GM18508 (cell line): ENCODE measurements around the gene ACSF3.
"Not testable (repeated sequence)": the region's sequence is repeated elsewhere in the genome, so short reads cannot be mapped to it uniquely, and the experiment has no call there.

Experiments
- ATAC-seq: cut with Tn5 transposase; IDR thresholded peaks from one replicate; pipeline ENCODE4 v1.9.1; 2021; ENCODE audit warnings: moderate number of reproducible peaks; ENCODE audit not compliant: insufficient read depth, unreplicated experiment

The ACSF3 gene

DNA sequence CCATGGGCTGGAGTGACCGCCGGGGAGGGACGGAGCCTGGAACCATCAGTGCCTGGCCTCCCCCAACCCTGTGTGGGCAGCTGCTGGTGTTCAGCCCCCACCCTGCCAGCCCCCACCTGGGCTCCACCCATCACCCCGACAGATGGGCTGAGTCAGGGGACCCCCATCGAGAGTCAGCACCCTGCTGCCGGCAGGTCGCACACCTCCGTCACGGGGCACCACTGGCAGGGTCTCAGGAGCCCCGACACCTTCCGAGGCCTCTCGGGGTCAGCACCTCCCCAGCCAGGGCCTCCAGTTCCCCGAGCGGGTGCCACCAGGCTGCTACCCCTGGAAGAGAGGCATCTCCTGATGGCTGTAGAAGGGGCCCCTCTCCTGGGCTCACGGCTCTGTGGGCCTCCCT is 38.3 kb upstream of the ACSF3 start:
- no peak for ATAC-seq

DNA sequence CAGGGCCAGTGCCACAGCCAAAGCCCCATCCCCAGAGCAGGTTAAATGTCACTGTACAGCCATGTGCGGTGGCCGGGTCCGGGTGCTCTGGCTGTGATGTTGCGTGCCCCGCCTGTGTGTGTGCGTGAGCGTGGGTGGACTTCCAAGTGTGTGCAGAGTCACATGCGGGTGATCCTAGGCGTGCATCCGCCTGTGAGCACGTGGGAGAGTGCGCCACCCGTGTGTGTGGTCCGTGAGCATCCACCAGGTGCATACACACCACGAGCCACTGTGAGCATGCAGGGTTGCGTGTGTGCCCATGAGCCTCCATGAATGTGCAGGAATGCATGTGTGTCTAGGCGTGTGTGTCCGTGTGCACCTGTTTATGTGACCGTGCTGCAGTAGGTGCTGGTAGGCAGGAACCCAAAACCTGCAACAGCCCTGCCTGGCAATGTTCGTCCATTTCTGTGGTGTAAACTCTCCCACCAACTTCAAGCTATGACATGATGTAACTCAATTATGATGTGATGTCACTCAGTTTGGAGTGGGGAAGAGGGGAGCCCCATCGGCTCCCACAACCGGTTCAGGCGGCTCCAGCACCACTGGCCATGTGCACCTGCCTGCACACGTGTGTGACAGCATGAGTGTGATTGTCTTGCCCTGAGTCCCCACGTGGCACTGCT is 37.6 kb upstream of the ACSF3 start:
- ATAC-seq: no peak

DNA sequence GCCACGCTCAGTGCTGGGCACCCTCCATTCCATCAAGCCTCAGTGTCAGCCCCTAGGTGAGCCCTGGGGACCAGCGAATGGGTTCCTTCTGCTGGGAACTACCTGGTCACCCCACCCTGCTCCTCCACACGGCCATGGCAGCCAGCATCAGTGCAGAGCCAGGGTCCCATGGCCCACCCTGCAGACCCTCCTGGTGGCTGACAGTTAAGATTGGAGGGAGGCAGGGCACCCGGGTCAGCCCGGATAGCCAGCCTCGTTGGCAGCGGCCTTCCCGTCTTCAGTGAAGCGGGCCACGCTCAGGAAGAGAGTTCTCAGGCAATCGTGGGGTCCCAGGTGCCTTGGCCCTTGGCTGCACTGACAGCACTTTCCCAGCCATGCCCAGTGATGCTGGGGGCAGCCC is 37.1 kb upstream of the ACSF3 start:
- ATAC-seq: no peak

- ATAC-seq: no peak
Measured at GRCh38 chr16:89057738-89058137, 35.9 kb upstream of the ACSF3 start.

DNA sequence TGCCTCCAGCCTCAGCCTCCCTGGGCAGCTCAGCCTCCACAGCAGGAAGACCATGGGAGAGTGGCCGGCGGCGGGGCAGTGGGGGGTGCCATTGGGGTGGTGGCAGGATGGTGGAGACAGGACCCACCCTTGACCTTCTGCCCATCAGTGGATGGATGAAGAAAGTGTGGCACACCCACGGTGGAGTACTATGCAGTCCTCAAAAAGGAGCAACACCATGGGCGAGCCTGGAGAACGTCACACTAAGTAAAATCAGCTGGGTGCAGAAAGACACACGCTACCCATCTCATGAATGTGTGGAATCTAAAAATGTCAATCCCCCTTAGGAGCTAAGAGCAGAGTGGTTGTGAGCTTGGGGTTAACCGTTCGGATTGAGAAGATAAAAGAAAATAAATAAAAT is 34.8 kb upstream of the ACSF3 start:
- no peak for ATAC-seq

- ATAC-seq: no peak
Measured at GRCh38 chr16:89060207-89060794, 33.4 kb upstream of the ACSF3 start.

- ATAC-seq: no peak
Measured at GRCh38 chr16:89061086-89061485, 32.6 kb upstream of the ACSF3 start.

DNA sequence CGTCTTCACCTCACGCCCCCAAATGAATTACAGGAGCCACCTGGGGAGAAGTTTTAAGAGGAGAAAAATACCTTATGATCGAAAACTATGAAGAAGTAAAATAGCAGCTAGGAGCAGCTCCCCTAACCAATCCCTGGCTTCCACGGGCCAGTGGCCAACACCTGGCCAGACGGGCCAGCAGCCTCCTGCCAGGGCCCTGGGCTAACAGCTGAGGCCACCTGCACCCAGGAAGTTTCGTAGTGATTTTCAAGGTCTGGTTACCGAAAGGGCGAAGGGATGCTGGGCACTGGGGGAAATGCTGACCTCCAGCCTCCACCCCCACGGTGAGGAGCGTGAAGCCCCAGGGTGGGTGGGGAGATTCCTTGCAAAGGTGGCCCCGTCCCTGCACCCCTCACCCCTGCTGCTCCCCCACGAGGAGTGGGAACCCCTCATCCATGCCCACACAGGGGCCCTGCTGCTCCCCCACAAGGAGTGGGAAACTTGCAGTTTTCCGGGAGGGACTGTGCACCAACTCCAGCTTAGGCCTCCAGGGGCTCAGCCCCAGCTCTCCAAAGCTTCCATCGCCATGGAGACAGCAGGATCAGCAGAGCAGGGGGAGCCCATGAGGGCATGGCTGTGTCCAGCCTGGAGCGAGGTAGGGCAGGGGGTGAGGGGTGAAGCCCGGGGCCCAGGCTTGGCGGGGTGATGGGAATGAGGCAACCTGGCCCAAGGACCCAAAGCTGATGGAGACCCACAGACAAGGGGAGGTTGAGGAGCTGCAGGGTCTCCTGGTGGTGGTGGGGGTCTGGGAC is 31.9 kb upstream of the ACSF3 start:
- no peak for ATAC-seq

- ATAC-seq: no peak
Measured at GRCh38 chr16:89062389-89063345, 31.0 kb upstream of the ACSF3 start.

- no peak for ATAC-seq
Measured at GRCh38 chr16:89063768-89064320, 29.8 kb upstream of the ACSF3 start.

- ATAC-seq: no peak
Measured at GRCh38 chr16:89064606-89065457, 28.8 kb upstream of the ACSF3 start.

DNA sequence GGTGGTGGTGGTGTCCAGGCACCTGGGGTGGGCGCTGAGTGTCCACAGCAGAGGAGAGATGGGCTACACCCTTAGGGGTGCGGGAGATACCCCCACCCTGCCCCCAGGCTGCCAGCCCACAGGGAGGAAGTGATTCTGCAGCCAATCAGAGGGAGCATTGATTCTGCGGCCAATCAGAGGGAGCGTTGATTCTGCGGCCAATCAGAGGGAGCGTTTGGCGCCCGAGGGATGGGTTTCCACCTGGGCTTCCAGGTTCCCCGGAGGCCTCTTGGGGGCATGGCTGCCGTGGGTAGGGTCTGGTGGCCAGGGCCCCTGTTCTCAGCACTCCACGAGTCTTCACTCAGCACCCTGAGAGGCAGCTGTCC is 28.2 kb upstream of the ACSF3 start:
- ATAC-seq: no peak

GRCh38 chr16:89066721-89067120 is 26.9 kb upstream of the ACSF3 start:
- no peak for ATAC-seq

- ATAC-seq: no peak
Measured at GRCh38 chr16:89067677-89068443, 25.8 kb upstream of the ACSF3 start.

- not testable (repeated sequence) for ATAC-seq
Measured at GRCh38 chr16:89068814-89069616, 24.6 kb upstream of the ACSF3 start.

GRCh38 chr16:89069920-89070319 is 23.7 kb upstream of the ACSF3 start:
- no peak for ATAC-seq

DNA sequence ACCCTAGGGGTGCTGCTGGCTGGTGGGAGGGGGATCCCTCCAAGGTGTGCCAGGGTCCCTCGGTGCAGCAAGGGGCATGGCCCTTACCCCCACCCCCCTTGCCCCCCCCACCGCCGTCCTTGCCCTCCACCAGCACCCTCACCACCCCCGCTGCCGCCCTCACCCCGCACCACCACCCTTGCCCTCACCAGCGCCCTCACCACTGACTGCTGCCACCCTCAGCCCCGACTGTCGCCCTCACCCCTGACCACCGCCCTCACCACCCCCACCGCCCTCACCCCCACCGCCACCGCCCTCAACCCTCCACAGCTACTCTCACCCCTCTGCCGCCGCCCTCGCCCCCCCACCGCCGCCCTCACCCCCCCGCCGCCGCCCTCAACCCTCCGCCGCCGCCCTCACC is 23.1 kb upstream of the ACSF3 start:
- ATAC-seq: no peak
